K562 (cell line): ENCODE measurements around the gene AFF3. TPM values are rescaled to one million over a fixed set of nuclear protein-coding genes. Genes with fewer than 3 reads are reported as not detected.

ENCODE experiments used
- BRF1 ChIP-seq: IDR thresholded peaks from 3 replicates; pipeline ENCODE4 v1.6.1; 2011; ENCODE audit warnings: borderline replicate concordance, mild to moderate bottlenecking; ENCODE audit not compliant: insufficient read length; ENCODE audit errors: extremely low read depth
- CREM ChIP-seq: IDR thresholded peaks from 2 replicates; pipeline ENCODE4 v1.6.1; 2014; ENCODE audit warnings: antibody characterized with exemption, low read depth
- DIDO1 ChIP-seq: fragments of 450-650 bp; IDR thresholded peaks from 2 replicates; pipeline ENCODE4 v1.6.1; 2016; ENCODE audit warnings: low read depth, missing biosample characterization, missing genetic modification characterization
- FOSL1 ChIP-seq: fragments of 200-800 bp; sonication (Bioruptor generic); conservative IDR thresholded peaks from 2 replicates; pipeline ENCODE4 v1.6.1; 2016; ENCODE audit warnings: missing genetic modification characterization, missing compliant biosample characterization
- HSF4 ChIP-seq: fragments of 250-450 bp; sonication (Bioruptor Pico); IDR thresholded peaks from 2 replicates; pipeline ENCODE4 v2.1.2; 2022; ENCODE audit warnings: mild to moderate bottlenecking, moderate library complexity, borderline replicate concordance
- L3MBTL2 ChIP-seq: fragments of 450-650 bp; IDR thresholded peaks from 2 replicates; pipeline ENCODE4 v1.6.1; 2016; ENCODE audit warnings: mild to moderate bottlenecking, moderate library complexity
- LARP7 ChIP-seq: fragments of 450-650 bp; IDR thresholded peaks from 2 replicates; pipeline ENCODE4 v1.6.1; 2016
- NR2C2 ChIP-seq, 2 experiments: fragments of 200-800 bp in 1 of 2; sonication (Bioruptor generic) in 1 of 2; sonication (generic) in 1 of 2; formaldehyde crosslinking in 1 of 2; IDR thresholded peaks; 2 replicates each; pipeline versions ENCODE4 v1.6.1 to v1.8.0; 2016 to 2022; ENCODE audit warnings: mild to moderate bottlenecking in 1 of 2, missing compliant biosample characterization in 1 of 2, missing genetic modification characterization in 1 of 2, missing genetic modification reagents in 1 of 2
- TCF7L2 ChIP-seq: fragments of 150-350 bp; IDR thresholded peaks from 2 replicates; pipeline ENCODE4 v1.6.1; 2016; ENCODE audit warnings: low read depth, mild to moderate bottlenecking, low read length, moderate library complexity
- TOE1 ChIP-seq, 2 experiments: fragments of 450-650 bp in 1 of 2; sonication (generic) in 1 of 2; formaldehyde crosslinking in 1 of 2; IDR thresholded peaks; 2 replicates each; pipeline versions ENCODE4 v1.7.1 to v1.8.0; 2016 to 2022; ENCODE audit warnings: borderline replicate concordance in 2 of 2, mild to moderate bottlenecking in 2 of 2, antibody characterized with exemption in 1 of 2, inconsistent platforms in 1 of 2, low read depth in 1 of 2, missing genetic modification reagents in 1 of 2, moderate library complexity in 1 of 2
- ZNF175 ChIP-seq: fragments of 200-800 bp; sonication (Bioruptor generic); IDR thresholded peaks from 2 replicates; pipeline ENCODE4 v1.6.1; 2016; ENCODE audit warnings: low read depth, mild to moderate bottlenecking, missing genetic modification characterization, missing compliant biosample characterization
- ZNF347 ChIP-seq: fragments of 450-650 bp; formaldehyde crosslinking; IDR thresholded peaks from 2 replicates; pipeline ENCODE4 v1.4.0; 2020; ENCODE audit warnings: low read depth, mild to moderate bottlenecking, moderate library complexity
- ZNF551 ChIP-seq: fragments of 250-450 bp; sonication (Bioruptor Pico); IDR thresholded peaks from 2 replicates; pipeline ENCODE4 v1.5.0; 2021; ENCODE audit warnings: mild to moderate bottlenecking, moderate library complexity
- ZNF584 ChIP-seq: fragments of 200-800 bp; sonication (Bioruptor generic); IDR thresholded peaks from 2 replicates; pipeline ENCODE4 v1.6.1; 2016; ENCODE audit warnings: low read depth, mild to moderate bottlenecking, missing genetic modification characterization, missing compliant biosample characterization
- ZNF589 ChIP-seq: fragments of 200-800 bp; sonication (Bioruptor generic); IDR thresholded peaks from 2 replicates; pipeline ENCODE4 v1.6.1; 2016; ENCODE audit warnings: low read depth, missing genetic modification characterization, missing compliant biosample characterization
- ZNF77 ChIP-seq: fragments of 250-450 bp; sonication (Bioruptor Pico); IDR thresholded peaks from 2 replicates; pipeline ENCODE4 v1.5.0; 2020
- polyA plus RNA-seq, 8 experiments: library from polyadenylated mRNA; depleted of rRNA in 4 of 8; stranded (reverse) in 5 of 8; unstranded in 3 of 8; fragments of >200 nt; fragmentation: Nextera tagmentation in 2 of 8; fragmentation: Illumina TruSeq in 1 of 8; extraction: Ambion mirVana in 2 of 8; extraction: Trizol in 1 of 8; gene quantifications; 2 replicates each; pipeline versions ENCODE4 v1.2.1 to v1.2.3, GENCODE V29; 2011 to 2014; ENCODE audit warnings: inconsistent platforms in 1 of 8, missing spikeins in 1 of 8
- total RNA-seq, 7 experiments: library from RNA; depleted of rRNA in 6 of 7; stranded (reverse); fragments of >200 nt in 6 of 7; fragmentation: Illumina TruSeq in 2 of 7; extraction: Trizol in 2 of 7; gene quantifications; 2 replicates each; pipeline versions ENCODE4 v1.2.1 to v1.2.3, GENCODE V29; 2011 to 2021; ENCODE audit warnings: low replicate concordance in 1 of 7
- TF ChIP-seq, protein P1 (sequence below), 2 experiments: IDR thresholded peaks; 2 replicates each; pipeline ENCODE4 v1.6.1; 2011; ENCODE audit warnings: borderline replicate concordance in 1 of 2, control low read depth in 1 of 2, low read depth in 1 of 2, low read length in 1 of 2, mild to moderate bottlenecking in 1 of 2, mixed read lengths in 1 of 2, moderate library complexity in 1 of 2; ENCODE audit not compliant: insufficient read depth in 1 of 2, insufficient read length in 1 of 2, poor library complexity in 1 of 2, severe bottlenecking in 1 of 2; ENCODE audit errors: extremely low read depth in 1 of 2
- TF ChIP-seq, protein P2 (sequence below): sonication (generic); formaldehyde crosslinking; IDR thresholded peaks from 2 replicates; pipeline ENCODE4 v1.8.0; 2023; ENCODE audit warnings: mild to moderate bottlenecking, missing genetic modification reagents
- TF ChIP-seq, protein P3 (sequence below): fragments of 450-650 bp; IDR thresholded peaks from 2 replicates; pipeline ENCODE4 v1.6.1; 2016; ENCODE audit warnings: antibody characterized with exemption
- TF ChIP-seq, protein P4 (sequence below): fragments of 250-450 bp; sonication (Bioruptor Pico); IDR thresholded peaks from 2 replicates; pipeline ENCODE4 v1.5.0; 2021; ENCODE audit warnings: mild to moderate bottlenecking, moderate library complexity

AFF3 gene
- total and polyA plus RNA-seq, 9 of the 15 experiments (the other 6 are each of a cell fraction or from before 2014, with no cell fraction given) = 0.02 to 0.11 TPM; not detected in 7

DNA sequence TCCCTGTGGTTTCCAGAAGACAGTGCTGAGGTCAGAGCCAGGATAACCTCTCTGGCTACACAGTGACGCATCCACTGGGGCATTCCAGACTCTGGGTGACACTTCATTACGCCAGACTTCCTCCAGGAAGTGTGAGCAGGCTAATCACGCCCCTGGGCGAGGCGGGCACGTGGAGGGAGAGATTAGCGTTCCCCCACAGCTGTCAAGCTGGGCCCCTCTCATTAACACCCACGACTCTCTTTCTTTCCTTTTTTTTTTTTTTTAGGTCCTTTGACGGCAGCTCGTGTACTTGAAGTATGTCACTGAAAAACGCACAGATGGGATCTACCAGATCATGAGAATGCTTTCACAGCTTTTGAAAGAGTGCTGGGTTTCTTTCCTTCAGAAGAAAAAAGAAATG lies 274.6 kb downstream of the AFF3 start (continued):
- TF ChIP-seq ZNF551 (CRISPR knock-in tag) (no peak), NR2C2 (CRISPR knock-in tag; IDR thresholded peaks at IDR 0.05) (no peak), NR2C2 (tag; IDR thresholded peaks at IDR 0.05) (peak; percentile 22; the same call in 1 of the 2 replicates), ZNF589 (CRISPR knock-in tag) (peak; percentile 82; the same call in 1 of the 2 replicates), ZNF77 (CRISPR knock-in tag) (no peak), FOSL1 (tag) (0 out of 2 replicates have a peak, but pooled peaks have one; percentile 14), ZNF175 (CRISPR knock-in tag) (peak; percentile 90), LARP7 (no peak), BRF1 (no peak), HSF4 (CRISPR knock-in tag) (no peak), L3MBTL2 (peak; percentile 80), ZNF584 (peak; percentile 93), TOE1 (IDR thresholded peaks at IDR 0.05; ENCODE audit: borderline replicate concordance) (no peak), TOE1 (CRISPR knock-in tag; IDR thresholded peaks at IDR 0.05; ENCODE audit: borderline replicate concordance, low read depth) (no peak), CREM (peak; percentile 47; the same call in 1 of the 2 replicates), ZNF347 (CRISPR knock-in tag) (no peak), DIDO1 (tag) (no peak), TCF7L2 (no peak)
- TF ChIP-seq, protein P1, sequence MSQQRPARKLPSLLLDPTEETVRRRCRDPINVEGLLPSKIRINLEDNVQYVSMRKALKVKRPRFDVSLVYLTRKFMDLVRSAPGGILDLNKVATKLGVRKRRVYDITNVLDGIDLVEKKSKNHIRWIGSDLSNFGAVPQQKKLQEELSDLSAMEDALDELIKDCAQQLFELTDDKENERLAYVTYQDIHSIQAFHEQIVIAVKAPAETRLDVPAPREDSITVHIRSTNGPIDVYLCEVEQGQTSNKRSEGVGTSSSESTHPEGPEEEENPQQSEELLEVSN (IDR thresholded peaks at IDR 0.05; ENCODE audit: borderline replicate concordance in 1 of 2, extremely low read depth in 1 of 2, insufficient read depth in 1 of 2, insufficient read length in 1 of 2, low read depth in 1 of 2, low read length in 1 of 2, poor library complexity in 1 of 2, severe bottlenecking in 1 of 2) = peak in 1 of 2 experiments; percentile 30
- TF ChIP-seq, protein P2, sequence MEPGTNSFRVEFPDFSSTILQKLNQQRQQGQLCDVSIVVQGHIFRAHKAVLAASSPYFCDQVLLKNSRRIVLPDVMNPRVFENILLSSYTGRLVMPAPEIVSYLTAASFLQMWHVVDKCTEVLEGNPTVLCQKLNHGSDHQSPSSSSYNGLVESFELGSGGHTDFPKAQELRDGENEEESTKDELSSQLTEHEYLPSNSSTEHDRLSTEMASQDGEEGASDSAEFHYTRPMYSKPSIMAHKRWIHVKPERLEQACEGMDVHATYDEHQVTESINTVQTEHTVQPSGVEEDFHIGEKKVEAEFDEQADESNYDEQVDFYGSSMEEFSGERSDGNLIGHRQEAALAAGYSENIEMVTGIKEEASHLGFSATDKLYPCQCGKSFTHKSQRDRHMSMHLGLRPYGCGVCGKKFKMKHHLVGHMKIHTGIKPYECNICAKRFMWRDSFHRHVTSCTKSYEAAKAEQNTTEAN = no peak
- TF ChIP-seq, protein P3, sequence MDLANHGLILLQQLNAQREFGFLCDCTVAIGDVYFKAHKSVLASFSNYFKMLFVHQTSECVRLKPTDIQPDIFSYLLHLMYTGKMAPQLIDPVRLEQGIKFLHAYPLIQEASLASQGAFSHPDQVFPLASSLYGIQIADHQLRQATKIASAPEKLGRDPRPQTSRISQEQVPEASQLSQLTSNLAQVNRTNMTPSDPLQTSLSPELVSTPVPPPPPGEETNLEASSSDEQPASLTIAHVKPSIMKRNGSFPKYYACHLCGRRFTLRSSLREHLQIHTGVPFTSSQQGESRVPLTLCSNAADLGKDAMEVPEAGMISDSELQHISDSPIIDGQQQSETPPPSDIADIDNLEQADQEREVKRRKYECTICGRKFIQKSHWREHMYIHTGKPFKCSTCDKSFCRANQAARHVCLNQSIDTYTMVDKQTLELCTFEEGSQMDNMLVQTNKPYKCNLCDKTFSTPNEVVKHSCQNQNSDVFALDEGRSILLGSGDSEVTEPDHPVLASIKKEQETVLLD = no peak
- TF ChIP-seq, protein P4, sequence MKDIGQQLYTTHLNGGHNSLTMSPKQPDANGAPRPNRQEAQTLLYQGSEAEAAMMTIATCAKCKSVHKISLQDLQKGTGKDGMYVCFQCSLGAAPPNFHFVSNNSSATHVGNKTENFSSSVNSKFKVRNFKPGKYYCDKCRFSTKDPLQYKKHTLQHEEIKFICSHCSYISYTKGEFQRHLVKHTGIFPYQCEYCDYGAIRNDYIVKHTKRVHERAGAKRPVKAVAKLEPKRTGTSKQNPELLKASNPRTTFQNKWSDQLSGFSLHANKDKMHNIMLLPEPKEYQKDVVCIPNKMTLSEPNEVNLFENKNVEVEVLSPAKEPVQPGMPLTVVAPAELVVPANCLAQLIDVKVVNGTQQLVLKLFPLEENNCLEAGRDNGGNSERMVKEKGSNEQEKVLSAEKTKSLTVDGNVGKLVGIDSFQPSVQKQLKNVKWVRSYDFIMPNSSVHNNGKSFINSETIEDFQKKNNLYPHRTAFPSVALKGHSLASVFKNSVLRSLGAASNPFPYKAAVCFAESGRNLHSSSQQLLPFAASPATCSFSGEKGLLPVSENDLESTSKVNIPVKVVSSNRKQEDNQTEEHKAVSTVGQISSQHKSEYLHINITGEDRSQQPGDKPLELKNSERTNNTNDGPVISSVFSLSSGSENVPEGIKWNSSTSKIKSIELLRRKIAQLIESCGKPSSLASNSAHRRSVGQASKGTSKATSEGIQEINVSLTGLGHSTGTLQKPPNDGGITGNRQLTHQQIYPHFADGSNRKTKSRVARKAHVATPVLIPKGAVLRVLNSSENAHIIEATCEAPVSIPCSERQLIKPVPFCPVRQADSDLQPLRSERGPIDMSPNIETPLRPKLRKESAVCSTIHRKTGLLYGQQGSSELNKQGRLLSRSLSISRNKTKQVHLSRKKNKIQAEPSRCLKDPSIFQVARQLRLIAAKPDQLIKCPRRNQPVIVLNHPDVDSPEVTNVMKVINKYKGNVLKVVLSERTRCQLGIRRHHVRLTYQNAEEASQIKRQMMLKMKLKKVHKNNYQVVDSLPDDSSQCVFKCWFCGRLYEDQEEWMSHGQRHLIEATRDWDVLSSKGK (CRISPR knock-in tag) = no peak
- TF ChIP-seq, all 486 proteins: peak for 13
